GM23338 (cell line): ENCODE measurements around the gene GRID1. TPM values are rescaled to one million over a fixed set of nuclear protein-coding genes. Genes with fewer than 3 reads are reported as not detected.
"Not testable (repeated sequence)": the region's sequence is repeated elsewhere in the genome, so short reads cannot be mapped to it uniquely, and the experiment has no call there.

ENCODE experiments used
- ATAC-seq: fragments of 200-7000 bp; cut with Tn5 transposase; 3 replicates; pipeline ENCODE4 v1.9.1; 2020
- DNase-seq: peaks from one replicate; pipeline ENCODE4 v3.0.0-alpha.2; 2015; ENCODE audit warnings: low spot score
- H2AFZ ChIP-seq: fragments of 200-600 bp; sonication (generic); 2 replicates; pipeline ENCODE4 v1.8.0; 2016; ENCODE audit warnings: antibody characterized with exemption, mild to moderate bottlenecking, moderate library complexity
- H3F3A ChIP-seq: fragments of 200-600 bp; sonication (generic); replicated peaks from 2 replicates; pipeline ENCODE4 v1.8.0; 2017; ENCODE audit warnings: antibody characterized with exemption, mixed run types, low read depth
- H3K27ac ChIP-seq: fragments of 200-600 bp; sonication (generic); 2 replicates; pipeline ENCODE4 v1.6.1; 2016; ENCODE audit warnings: low read depth
- H3K27me3 ChIP-seq: fragments of 200-600 bp; sonication (generic); 2 replicates; pipeline ENCODE4 v1.8.0; 2016; ENCODE audit warnings: mild to moderate bottlenecking, mixed run types, moderate library complexity; ENCODE audit not compliant: insufficient read depth
- H3K36me3 ChIP-seq: fragments of 200-600 bp; sonication (generic); 2 replicates; pipeline ENCODE4 v1.8.0; 2016; ENCODE audit warnings: mild to moderate bottlenecking; ENCODE audit not compliant: insufficient read depth
- H3K4me1 ChIP-seq: fragments of 200-600 bp; sonication (generic); 2 replicates; pipeline ENCODE4 v1.8.0; 2016; ENCODE audit warnings: mild to moderate bottlenecking, moderate library complexity; ENCODE audit not compliant: insufficient read depth
- H3K4me2 ChIP-seq: fragments of 200-600 bp; sonication (generic); 2 replicates; pipeline ENCODE4 v1.7.1; 2017; ENCODE audit warnings: mixed run types
- H3K4me3 ChIP-seq: fragments of 200-600 bp; sonication (generic); 2 replicates; pipeline ENCODE4 v1.6.1; 2016; ENCODE audit warnings: mixed run types
- H3K79me2 ChIP-seq: fragments of 200-600 bp; sonication (generic); replicated peaks from 2 replicates; pipeline ENCODE4 v1.8.0; 2017; ENCODE audit warnings: mild to moderate bottlenecking; ENCODE audit not compliant: insufficient read depth
- H3K9me2 ChIP-seq: fragments of 200-600 bp; sonication (generic); 2 replicates; pipeline ENCODE4 v1.8.0; 2017; ENCODE audit not compliant: insufficient read depth
- H4K20me1 ChIP-seq: fragments of 200-600 bp; sonication (generic); replicated peaks from 2 replicates; pipeline ENCODE4 v1.8.0; 2017; ENCODE audit warnings: mild to moderate bottlenecking; ENCODE audit not compliant: insufficient read depth
- H3K27ac Mint-ChIP-seq: 2 replicates; pipeline ENCODE4 v1.8.0; 2020; ENCODE audit warnings: inconsistent platforms, mild to moderate bottlenecking, moderate library complexity, mixed read lengths
- H3K27me3 Mint-ChIP-seq: 3 replicates; pipeline ENCODE4 v1.8.0; 2022; ENCODE audit warnings: low read depth, mild to moderate bottlenecking, moderate library complexity, mixed read lengths, inconsistent platforms; ENCODE audit not compliant: insufficient read depth, poor library complexity
- H3K36me3 Mint-ChIP-seq: 3 replicates; pipeline ENCODE4 v1.8.0; 2021; ENCODE audit warnings: low read depth, mild to moderate bottlenecking, inconsistent platforms, moderate library complexity, mixed read lengths
- H3K4me1 Mint-ChIP-seq: 3 replicates; pipeline ENCODE4 v1.8.0; 2020; ENCODE audit warnings: mild to moderate bottlenecking, inconsistent platforms, mixed read lengths
- H3K4me3 Mint-ChIP-seq: 3 replicates; pipeline ENCODE4 v1.8.0; 2021; ENCODE audit warnings: moderate library complexity, mild to moderate bottlenecking, inconsistent platforms, mixed read lengths
- H3K9me3 Mint-ChIP-seq: 3 replicates; pipeline ENCODE4 v1.8.0; 2020; ENCODE audit warnings: moderate library complexity, mild to moderate bottlenecking, inconsistent platforms, mixed read lengths
- CREB1 ChIP-seq: fragments of 250-450 bp; sonication (Bioruptor Pico); IDR thresholded peaks from 2 replicates; pipeline ENCODE4 v1.5.0; 2020; ENCODE audit warnings: low read depth, mild to moderate bottlenecking, moderate library complexity
- ETS1 ChIP-seq: IDR thresholded peaks from 2 replicates; pipeline ENCODE4 v1.6.1; 2016; ENCODE audit warnings: antibody characterized with exemption
- EZH2phosphoT487 ChIP-seq: fragments of 200-600 bp; sonication (generic); IDR thresholded peaks from one replicate; pipeline ENCODE4 v1.8.1; 2018; ENCODE audit warnings: antibody characterized with exemption; ENCODE audit not compliant: unreplicated experiment
- POLR2AphosphoS5 ChIP-seq: IDR thresholded peaks from 2 replicates; pipeline ENCODE4 v1.6.1; 2016; ENCODE audit warnings: antibody characterized with exemption, low read depth
- ZNF462 ChIP-seq: fragments of 250-450 bp; sonication (Bioruptor Pico); IDR thresholded peaks from 2 replicates; pipeline ENCODE4 v1.5.0; 2020; ENCODE audit warnings: mild to moderate bottlenecking, moderate library complexity
- polyA plus RNA-seq: library from polyadenylated mRNA; unstranded; fragments of >200 nt; fragmentation: Nextera tagmentation; extraction: Ambion mirVana; gene quantifications from 2 replicates; pipeline ENCODE4 v1.2.1, GENCODE V29; 2016
- total RNA-seq: library from RNA; depleted of rRNA; stranded (reverse); fragments of >200 nt; shearing (Covaris generic); gene quantifications from 2 replicates; pipeline ENCODE4 v1.2.3, GENCODE V29; 2014
- TF ChIP-seq, protein P1 (sequence below): IDR thresholded peaks from one replicate; pipeline ENCODE4 v1.6.1; 2018; ENCODE audit warnings: antibody characterized with exemption; ENCODE audit not compliant: unreplicated experiment

The GRID1 gene
- total and polyA plus RNA-seq, 2 experiments from 2014 or later: 0.14 to 0.15 TPM

DNA sequence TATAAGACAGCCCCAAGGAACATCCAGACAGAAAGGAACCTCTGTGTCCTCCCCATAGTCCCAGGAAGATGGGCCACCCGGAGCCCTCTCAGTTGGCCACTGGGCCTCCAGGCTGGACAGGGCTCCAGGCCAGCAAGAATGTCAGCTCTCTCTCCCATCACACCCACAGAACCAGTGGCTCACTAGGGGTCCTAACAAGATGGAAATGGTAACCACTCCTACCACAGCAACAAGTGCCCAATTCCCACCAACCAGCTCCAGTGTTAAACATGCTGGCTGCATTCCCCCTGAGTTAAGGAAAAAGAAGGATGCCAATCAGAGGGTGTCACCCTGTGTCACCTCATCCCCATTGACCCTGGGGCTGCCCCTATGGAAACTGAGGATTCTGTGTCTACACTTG lies 333.0 kb downstream of the GRID1 start:
- no peaks in the 10 kb centered on the region for H3K79me2 ChIP-seq
- DNase-seq: no peak
- no peak overlapping the region for H3K27ac ChIP-seq
- H3K27ac Mint-ChIP-seq: no peak overlapping the region
- H3K36me3 Mint-ChIP-seq: peaks cover 33% of the 10 kb centered on the region; the same call in 2 of the 3 replicates
- no peak overlapping the region for H3K4me3 Mint-ChIP-seq
- ATAC-seq: no peak
- no peaks in the 10 kb centered on the region for H4K20me1 ChIP-seq
- no peaks in the 10 kb centered on the region for H3K4me1 ChIP-seq
- no peak overlapping the region for H3K4me3 ChIP-seq
- no peaks in the 10 kb centered on the region for H3K27me3 ChIP-seq
- H3K4me2 ChIP-seq: no peak overlapping the region
- H3K36me3 ChIP-seq: peaks cover 7% of the 10 kb centered on the region; the same call in 1 of the 2 replicates
- peaks cover 91% of the 10 kb centered on the region for H3K9me3 Mint-ChIP-seq
- H3F3A ChIP-seq: no peaks in the 10 kb centered on the region
- no peak overlapping the region for H2AFZ ChIP-seq
- peaks cover 6% of the 10 kb centered on the region for H3K27me3 Mint-ChIP-seq
- no peak for TF ChIP-seq CREB1 (CRISPR knock-in tag)
- no peak for TF ChIP-seq POLR2AphosphoS5
- TF ChIP-seq EZH2phosphoT487: no peak
- TF ChIP-seq, protein P1, sequence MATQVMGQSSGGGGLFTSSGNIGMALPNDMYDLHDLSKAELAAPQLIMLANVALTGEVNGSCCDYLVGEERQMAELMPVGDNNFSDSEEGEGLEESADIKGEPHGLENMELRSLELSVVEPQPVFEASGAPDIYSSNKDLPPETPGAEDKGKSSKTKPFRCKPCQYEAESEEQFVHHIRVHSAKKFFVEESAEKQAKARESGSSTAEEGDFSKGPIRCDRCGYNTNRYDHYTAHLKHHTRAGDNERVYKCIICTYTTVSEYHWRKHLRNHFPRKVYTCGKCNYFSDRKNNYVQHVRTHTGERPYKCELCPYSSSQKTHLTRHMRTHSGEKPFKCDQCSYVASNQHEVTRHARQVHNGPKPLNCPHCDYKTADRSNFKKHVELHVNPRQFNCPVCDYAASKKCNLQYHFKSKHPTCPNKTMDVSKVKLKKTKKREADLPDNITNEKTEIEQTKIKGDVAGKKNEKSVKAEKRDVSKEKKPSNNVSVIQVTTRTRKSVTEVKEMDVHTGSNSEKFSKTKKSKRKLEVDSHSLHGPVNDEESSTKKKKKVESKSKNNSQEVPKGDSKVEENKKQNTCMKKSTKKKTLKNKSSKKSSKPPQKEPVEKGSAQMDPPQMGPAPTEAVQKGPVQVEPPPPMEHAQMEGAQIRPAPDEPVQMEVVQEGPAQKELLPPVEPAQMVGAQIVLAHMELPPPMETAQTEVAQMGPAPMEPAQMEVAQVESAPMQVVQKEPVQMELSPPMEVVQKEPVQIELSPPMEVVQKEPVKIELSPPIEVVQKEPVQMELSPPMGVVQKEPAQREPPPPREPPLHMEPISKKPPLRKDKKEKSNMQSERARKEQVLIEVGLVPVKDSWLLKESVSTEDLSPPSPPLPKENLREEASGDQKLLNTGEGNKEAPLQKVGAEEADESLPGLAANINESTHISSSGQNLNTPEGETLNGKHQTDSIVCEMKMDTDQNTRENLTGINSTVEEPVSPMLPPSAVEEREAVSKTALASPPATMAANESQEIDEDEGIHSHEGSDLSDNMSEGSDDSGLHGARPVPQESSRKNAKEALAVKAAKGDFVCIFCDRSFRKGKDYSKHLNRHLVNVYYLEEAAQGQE: no peak
- TF ChIP-seq ZNF462 (CRISPR knock-in tag): no peak
- TF ChIP-seq ETS1: no peak
- no peaks in the 10 kb centered on the region for H3K4me1 Mint-ChIP-seq
- no peaks in the 10 kb centered on the region for H3K9me2 ChIP-seq

DNA sequence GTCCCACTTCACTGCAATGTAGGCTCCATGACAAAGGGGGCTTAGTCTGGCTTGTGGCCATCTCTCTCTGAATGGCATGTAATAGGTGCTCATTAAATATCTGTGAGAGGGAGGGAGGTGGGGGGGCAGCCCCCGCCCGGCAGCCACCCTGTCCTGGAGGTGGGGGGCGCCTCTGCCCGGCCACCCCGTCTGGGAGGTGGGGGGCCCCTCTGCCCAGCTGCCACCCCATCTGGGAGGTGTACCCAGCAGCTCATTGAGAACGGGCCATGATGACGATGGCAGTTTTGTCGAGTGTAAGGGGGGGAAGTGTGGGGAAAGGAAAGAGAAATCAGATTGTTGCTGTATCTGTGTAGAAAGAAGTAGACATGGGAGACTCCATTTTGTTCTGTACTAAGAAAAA lies 334.5 kb downstream of the GRID1 start:
- H3K27me3 Mint-ChIP-seq, H2AFZ ChIP-seq, H3K79me2 ChIP-seq, H3K9me2 ChIP-seq, H4K20me1 ChIP-seq, H3K4me1 ChIP-seq, H3K27ac ChIP-seq, H3K4me1 Mint-ChIP-seq, H3K27ac Mint-ChIP-seq, H3K4me2 ChIP-seq, H3F3A ChIP-seq, H3K36me3 ChIP-seq, DNase-seq, ATAC-seq, H3K4me3 ChIP-seq, H3K4me3 Mint-ChIP-seq, H3K27me3 ChIP-seq: not testable (repeated sequence)
- Mint-ChIP-seq H3K36me3 (peaks cover 35% of the 10 kb centered on the region; the same call in 2 of the 3 replicates), H3K9me3 (peaks cover 94% of the 10 kb centered on the region)
